ENCODE data around the gene S100A1.
A peak's percentile ranks its signal among the peaks of the same experiment; 100 is the strongest.
"Not testable (repeated sequence)": the region's sequence is repeated elsewhere in the genome, so short reads cannot be mapped to it uniquely, and the experiment has no call there.

S100A1 gene

GRCh38 chr1:153658400-153659174 is 30.4 kb downstream of the S100A1 start, which contains the start of gene SNAPIN:
TSS of gene SNAPIN (plus strand) at chr1:153658703. CDS start at chr1:153658744, 41 bp downstream.
- DNase-seq: peak; percentile 87 to 88

GRCh38 chr1:153659175-153659534 is 30.9 kb downstream of the S100A1 start:
- DNase-seq: no peak

- DNase-seq: no peak
Observed at GRCh38 chr1:153659656-153660055, 31.4 kb downstream of the S100A1 start.

GRCh38 chr1:153661111-153661708 is 33.0 kb downstream of the S100A1 start:
- no peak for DNase-seq

- no peak for DNase-seq
Observed at GRCh38 chr1:153662269-153662668, 34.0 kb downstream of the S100A1 start.

- no peak for DNase-seq
Observed at GRCh38 chr1:153663211-153663610, 35.0 kb downstream of the S100A1 start.

- DNase-seq: no peak
Observed at GRCh38 chr1:153667439-153667838, 39.2 kb downstream of the S100A1 start.

- DNase-seq: not testable (repeated sequence)
Observed at GRCh38 chr1:153668672-153669071, 40.4 kb downstream of the S100A1 start.

- DNase-seq: no peak
Observed at GRCh38 chr1:153669606-153670005, 41.4 kb downstream of the S100A1 start.

GRCh38 chr1:153670257-153670858 is 42.1 kb downstream of the S100A1 start:
- DNase-seq: peak in 1 of 2 experiments; percentile 32

- DNase-seq: peak; percentile 97 to 98
Observed at GRCh38 chr1:153670859-153671627, 42.8 kb downstream of the S100A1 start, which contains the start of gene ILF2. TSS of gene ILF2 (minus strand) at chr1:153670993. CDS start at chr1:153670922, 71 bp downstream.

GRCh38 chr1:153671628-153672353 is 43.6 kb downstream of the S100A1 start:
- peak; percentile 28 to 39 for DNase-seq

GRCh38 chr1:153673511-153673910 is 45.3 kb downstream of the S100A1 start:
- no peak for DNase-seq

- peak; percentile 27 to 41 for DNase-seq
Observed at GRCh38 chr1:153677718-153678518, 49.7 kb downstream of the S100A1 start.

- peak in 1 of 2 experiments; percentile 17 for DNase-seq
Observed at GRCh38 chr1:153678519-153679336, 50.5 kb downstream of the S100A1 start, which contains the start of gene NPR1. TSS of gene NPR1 (plus strand) at chr1:153678688. CDS start at chr1:153679109, 421 bp downstream.

- DNase-seq: no peak
Observed at GRCh38 chr1:153679337-153680119, 51.3 kb downstream of the S100A1 start.

GRCh38 chr1:153680120-153680403 is 51.8 kb downstream of the S100A1 start:
- no peak for DNase-seq
